NCI-H748 (cell line): Measurements from ENCODE around the gene SHISAL1.
"Not testable (repeated sequence)": the region's sequence is repeated elsewhere in the genome, so short reads cannot be mapped to it uniquely, and the experiment has no call there.

Source experiments
- DNase-seq: peaks from one replicate; lab custom pipeline; 2025; ENCODE audit not compliant: unreplicated experiment; lab: John Stamatoyannopoulos, UW

The SHISAL1 gene

GRCh38 chr22:44242946-44243724 is 69.6 kb downstream of the SHISAL1 start:
- DNase-seq = no peak

GRCh38 chr22:44241121-44241520 is 71.6 kb downstream of the SHISAL1 start:
- not testable (repeated sequence) for DNase-seq

GRCh38 chr22:44237290-44237689 is 75.5 kb downstream of the SHISAL1 start:
- no peak for DNase-seq

GRCh38 chr22:44234372-44234771 is 78.4 kb downstream of the SHISAL1 start:
- DNase-seq = not testable (repeated sequence)

- DNase-seq = no peak
These were observed 81.5 kb downstream of the SHISAL1 start for GRCh38 chr22:44231233-44231632.

- DNase-seq = no peak
These were observed 82.9 kb downstream of the SHISAL1 start for GRCh38 chr22:44229809-44230208.

- DNase-seq = no peak
These were observed 83.4 kb downstream of the SHISAL1 start for GRCh38 chr22:44229331-44229730.

- DNase-seq = no peak
These were observed 86.9 kb downstream of the SHISAL1 start for GRCh38 chr22:44225812-44226211.

- no peak for DNase-seq
These were observed 87.6 kb downstream of the SHISAL1 start for GRCh38 chr22:44225091-44225689.

- DNase-seq = no peak
These were observed 88.6 kb downstream of the SHISAL1 start for GRCh38 chr22:44224166-44224565.

- no peak for DNase-seq
These were observed 90.9 kb downstream of the SHISAL1 start for GRCh38 chr22:44221710-44222475.

- DNase-seq = no peak
These were observed 91.7 kb downstream of the SHISAL1 start for GRCh38 chr22:44220727-44221680.

- no peak for DNase-seq
These were observed 93.5 kb downstream of the SHISAL1 start for GRCh38 chr22:44219101-44219870.

- DNase-seq = no peak
These were observed 94.7 kb downstream of the SHISAL1 start for GRCh38 chr22:44218071-44218470.

GRCh38 chr22:44217346-44217745 is 95.4 kb downstream of the SHISAL1 start:
- no peak for DNase-seq

- no peak for DNase-seq
These were observed 97.5 kb downstream of the SHISAL1 start for GRCh38 chr22:44215287-44215686.

GRCh38 chr22:44214764-44215163 is 98.0 kb downstream of the SHISAL1 start:
- DNase-seq = no peak

GRCh38 chr22:44214187-44214586 is 98.6 kb downstream of the SHISAL1 start:
- no peak for DNase-seq

GRCh38 chr22:44213489-44214043 is 99.2 kb downstream of the SHISAL1 start:
- DNase-seq = no peak

GRCh38 chr22:44212936-44213335 is 99.8 kb downstream of the SHISAL1 start:
- no peak for DNase-seq
